22Rv1 (cell line): ENCODE data around the gene BEAN1.
A peak's percentile ranks its signal among the peaks of the same experiment; 100 is the strongest.

Experiments
- H3K27ac ChIP-seq: fragments of 450-650 bp; 2 replicates; pipeline ENCODE4 v1.5.1; 2017
- CTCF ChIP-seq: fragments of 450-650 bp; IDR thresholded peaks from 2 replicates; pipeline ENCODE4 v1.5.1; 2017; ENCODE audit warnings: mild to moderate bottlenecking
- ZFX ChIP-seq: fragments of 450-650 bp; IDR thresholded peaks from 2 replicates; pipeline ENCODE4 v1.6.1; 2017; ENCODE audit warnings: antibody characterized with exemption, borderline replicate concordance

Gene BEAN1

GRCh38 chr16:66479661-66480264 is 52.7 kb downstream of the BEAN1 start:
- no peak overlapping the region for H3K27ac ChIP-seq
- TF ChIP-seq CTCF, result no peak
- no peak for TF ChIP-seq ZFX

DNA sequence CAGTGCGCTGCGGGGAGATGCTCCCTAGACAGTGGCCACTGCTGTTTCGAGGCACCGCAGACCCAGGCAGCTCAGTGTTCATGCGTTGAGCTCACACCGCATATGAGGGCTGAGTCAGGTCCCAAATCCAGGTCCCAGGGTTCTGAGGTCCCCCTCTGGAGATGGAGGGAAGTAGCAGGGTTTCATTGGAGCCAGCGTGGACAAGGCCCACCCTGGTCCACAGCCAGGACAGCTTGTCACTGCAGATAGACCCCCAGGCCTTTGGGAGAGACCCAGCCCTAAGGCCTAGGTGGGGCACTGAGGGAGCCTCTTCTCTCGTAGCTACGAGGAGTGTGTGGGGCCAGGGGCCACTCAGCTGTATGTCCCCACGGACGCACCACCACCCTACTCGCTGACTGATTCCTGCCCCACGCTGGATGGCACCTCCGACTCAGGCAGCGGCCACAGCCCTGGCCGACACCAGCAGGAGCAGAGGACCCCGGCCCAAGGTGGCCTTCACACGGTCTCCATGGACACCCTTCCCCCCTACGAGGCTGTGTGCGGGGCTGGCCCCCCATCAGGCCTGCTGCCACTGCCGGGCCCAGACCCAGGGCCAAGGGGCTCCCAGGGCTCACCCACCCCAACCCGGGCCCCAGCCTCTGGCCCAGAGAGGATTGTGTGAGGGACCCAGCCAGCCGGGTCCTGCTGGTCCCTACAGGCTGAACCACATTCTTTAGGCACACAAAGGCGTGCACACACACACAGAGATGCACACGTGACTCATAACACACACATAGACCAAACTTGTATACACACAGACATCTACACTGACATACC is 53.4 kb downstream of the BEAN1 start:
- TF ChIP-seq CTCF (no peak), ZFX (no peak)
- no peak overlapping the region for H3K27ac ChIP-seq

- TF ChIP-seq CTCF, result no peak
- no peak for TF ChIP-seq ZFX
- H3K27ac ChIP-seq, result no peak overlapping the region
Observed at GRCh38 chr16:66481081-66481942, 54.2 kb downstream of the BEAN1 start.

- no peak overlapping the region for H3K27ac ChIP-seq
- TF ChIP-seq CTCF (no peak), ZFX (no peak)
Observed at GRCh38 chr16:66481943-66482390, 54.9 kb downstream of the BEAN1 start.

DNA sequence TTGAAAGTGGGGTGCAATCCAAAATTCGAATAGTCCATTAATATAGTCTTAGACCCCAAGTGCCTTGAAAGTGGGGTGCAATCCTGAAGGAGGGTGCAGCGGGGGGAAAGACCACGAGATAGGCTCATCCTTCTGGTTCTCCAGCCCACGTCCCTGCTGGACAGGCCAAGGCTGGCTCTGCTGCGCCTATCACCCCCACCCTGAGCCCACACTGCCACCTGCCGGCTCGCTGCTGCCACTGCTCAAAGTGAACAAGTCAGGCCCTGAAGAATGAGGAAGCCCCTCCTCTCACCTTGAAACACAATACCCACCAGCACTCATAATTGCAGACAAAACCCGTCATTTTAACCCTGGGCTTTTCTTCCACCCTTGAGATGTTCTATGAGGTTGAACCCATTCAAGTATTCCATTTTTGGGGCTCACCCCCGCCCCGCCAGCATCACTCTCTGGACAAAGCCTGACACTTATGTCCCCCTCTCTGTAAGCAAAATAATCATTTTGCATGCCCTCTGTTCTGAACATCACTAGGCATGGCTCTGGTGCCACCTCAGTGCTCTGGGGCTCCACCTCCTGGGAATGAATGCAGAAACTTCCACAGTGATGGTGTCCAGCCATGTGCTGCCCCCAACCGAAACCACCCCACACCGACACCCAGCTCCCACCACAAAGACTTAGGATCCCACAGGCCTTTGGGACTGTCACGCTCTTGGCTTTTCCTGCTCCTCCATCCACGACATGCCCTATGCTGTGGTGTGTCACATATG is 56.8 kb downstream of the BEAN1 start:
- H3K27ac ChIP-seq, result no peak overlapping the region
- TF ChIP-seq CTCF (peak; percentile 97), ZFX (no peak)

- H3K27ac ChIP-seq, result no peak overlapping the region
- no peak for TF ChIP-seq CTCF
- no peak for TF ChIP-seq ZFX
Observed at GRCh38 chr16:66484453-66485213, 57.5 kb downstream of the BEAN1 start.
